ENCODE data around the gene C2.

- TF ChIP-seq TAF1 (IDR thresholded peaks at IDR 0.05; ENCODE audit: borderline replicate concordance, low read depth, low read length) = no peak
- peak; percentile 48; the same call in 1 of the 2 replicates for TF ChIP-seq POLR2AphosphoS5 (IDR thresholded peaks at IDR 0.05; ENCODE audit: low read depth, low read length)
- no peak; the same call in 1 of the 2 replicates for TF ChIP-seq POLR2A (IDR thresholded peaks at IDR 0.05; ENCODE audit: low read depth, low read length)
These were observed 43.9 kb downstream of the C2 start for GRCh38 chr6:31971279-31971992.

Measured in GM12892 (cell line).